Vagina (tissue), 2 donors: Measurements from ENCODE around the gene ACVR1. TPM values are rescaled to one million over a fixed set of nuclear protein-coding genes. Genes with fewer than 3 reads are reported as not detected.
"Not testable (repeated sequence)": the region's sequence is repeated elsewhere in the genome, so short reads cannot be mapped to it uniquely, and the experiment has no call there.

Experiments
- DNase-seq, 2 donors: peaks; one replicate each; pipeline ENCODE4 v3.0.0-alpha.2; 2017; ENCODE audit errors: extremely low spot score in 2 of 2
- H3K27ac ChIP-seq: fragments of 200-600 bp; sonication (generic); one replicate; pipeline ENCODE4 v1.5.1; 2019
- H3K27me3 ChIP-seq: fragments of 200-600 bp; sonication (generic); one replicate; pipeline ENCODE4 v1.5.1; 2019
- H3K36me3 ChIP-seq, 2 donors: fragments of 200-600 bp; sonication (generic); one replicate each; pipeline ENCODE4 v1.5.1; 2017 to 2019
- H3K4me1 ChIP-seq: fragments of 200-600 bp; sonication (generic); one replicate; pipeline ENCODE4 v1.5.1; 2019
- H3K4me3 ChIP-seq, 2 donors: fragments of 200-600 bp; sonication (generic); 1 replicate in 1 of 2; 2 replicates in 1 of 2; pipeline ENCODE4 v1.5.1; 2016 to 2019
- H3K9me3 ChIP-seq: fragments of 200-600 bp; sonication (generic); one replicate; pipeline ENCODE4 v1.5.1; 2019
- CTCF ChIP-seq, 3 experiments: fragments of 450-650 bp in 2 of 3; fragments of 200-600 bp in 1 of 3; sonication (generic) in 1 of 3; IDR thresholded peaks; one replicate each; pipeline ENCODE4 v1.5.1; 2017 to 2019; ENCODE audit warnings: antibody characterized with exemption in 3 of 3, mild to moderate bottlenecking in 2 of 3, moderate library complexity in 2 of 3
- POLR2A ChIP-seq, 2 donors: fragments of 450-650 bp; IDR thresholded peaks; one replicate each; pipeline ENCODE4 v1.6.1; 2017; ENCODE audit warnings: antibody characterized with exemption in 2 of 2, mild to moderate bottlenecking in 2 of 2, moderate library complexity in 2 of 2
- POLR2AphosphoS5 ChIP-seq, 2 donors: sonication (generic); formaldehyde crosslinking; IDR thresholded peaks; one replicate each; pipeline ENCODE4 v1.9.0; 2017; ENCODE audit warnings: antibody characterized with exemption in 2 of 2, mild to moderate bottlenecking in 2 of 2, low read depth in 1 of 2; ENCODE audit not compliant: insufficient read depth in 1 of 2
- intact Hi-C: fragments of 100-400 bp; cut with DNase I; formaldehyde crosslinking; loops from one replicate; pipeline ENCODE4 v1.15.1; 2023
- total RNA-seq: library from RNA; depleted of rRNA; stranded (reverse); fragments of >200 nt; gene quantifications from one replicate; pipeline ENCODE4 v1.2.3, GENCODE V29; 2016

The ACVR1 gene
- total RNA-seq, 1 donor from 2014 or later: 25.8 TPM

GRCh38 chr2:157725846-157726245 is 150.3 kb downstream of the ACVR1 start:
- Histone ChIP-seq H3K27me3 (no peaks in the 10 kb centered on the region), H3K27ac (no peak overlapping the region), H3K4me3 (no peak overlapping the region), H3K36me3 (peaks cover 0 to 14% of the 10 kb centered on the region in 2 donors), H3K4me1 (no peaks in the 10 kb centered on the region), H3K9me3 (peaks cover 18% of the 10 kb centered on the region)
- no peak for DNase-seq
- intact Hi-C loops: no loop called here
- TF ChIP-seq POLR2AphosphoS5 (IDR thresholded peaks at IDR 0.05; ENCODE audit: insufficient read depth in 1 of 2, low read depth in 1 of 2) (no peak), POLR2A (IDR thresholded peaks at IDR 0.05) (no peak), CTCF (IDR thresholded peaks at IDR 0.05) (no peak)

GRCh38 chr2:157722580-157723234 is 153.4 kb downstream of the ACVR1 start:
- DNase-seq: no peak
- Histone ChIP-seq H3K27me3 (no peaks in the 10 kb centered on the region), H3K4me1 (no peaks in the 10 kb centered on the region), H3K36me3 (peaks cover 0 to 18% of the 10 kb centered on the region in 2 donors), H3K4me3 (no peak overlapping the region), H3K27ac (no peak overlapping the region), H3K9me3 (peaks cover 18% of the 10 kb centered on the region)
- intact Hi-C loops: loop anchor here (1.0 kb wide), 1 partner anchor 27 kb away; no protein-coding TSS in a partner anchor
- no peak for TF ChIP-seq POLR2A (IDR thresholded peaks at IDR 0.05)
- TF ChIP-seq POLR2AphosphoS5 (IDR thresholded peaks at IDR 0.05; ENCODE audit: insufficient read depth in 1 of 2, low read depth in 1 of 2): no peak
- no peak for TF ChIP-seq CTCF (IDR thresholded peaks at IDR 0.05)

GRCh38 chr2:157720504-157720903 is 155.6 kb downstream of the ACVR1 start:
- Histone ChIP-seq H3K27me3 (no peaks in the 10 kb centered on the region), H3K9me3 (peaks cover 18% of the 10 kb centered on the region), H3K4me3 (no peak overlapping the region), H3K36me3 (peaks cover 0 to 21% of the 10 kb centered on the region in 2 donors), H3K27ac (no peak overlapping the region), H3K4me1 (no peaks in the 10 kb centered on the region)
- TF ChIP-seq POLR2AphosphoS5 (IDR thresholded peaks at IDR 0.05; ENCODE audit: insufficient read depth in 1 of 2, low read depth in 1 of 2): no peak
- TF ChIP-seq POLR2A (IDR thresholded peaks at IDR 0.05): no peak
- no peak for DNase-seq
- intact Hi-C loops: no loop called here

GRCh38 chr2:157704653-157705052 is 171.5 kb downstream of the ACVR1 start:
- H3K27me3 ChIP-seq, H3K36me3 ChIP-seq, intact Hi-C loops, H3K4me1 ChIP-seq, H3K4me3 ChIP-seq, H3K9me3 ChIP-seq, H3K27ac ChIP-seq, DNase-seq: not testable (repeated sequence)

GRCh38 chr2:157704148-157704547 is 172.0 kb downstream of the ACVR1 start:
- H3K4me1 ChIP-seq, intact Hi-C loops, DNase-seq, H3K4me3 ChIP-seq, H3K36me3 ChIP-seq, H3K9me3 ChIP-seq, H3K27ac ChIP-seq, H3K27me3 ChIP-seq: not testable (repeated sequence)

- Histone ChIP-seq H3K27ac (no peak overlapping the region), H3K36me3 (no peaks in the 10 kb centered on the region), H3K9me3 (peaks cover 3% of the 10 kb centered on the region), H3K4me1 (no peaks in the 10 kb centered on the region), H3K27me3 (no peaks in the 10 kb centered on the region), H3K4me3 (no peak overlapping the region)
- intact Hi-C loops: no loop called here
- DNase-seq: no peak
- no peak for TF ChIP-seq POLR2A (IDR thresholded peaks at IDR 0.05)
Observed at GRCh38 chr2:157699806-157700205, 176.3 kb downstream of the ACVR1 start.

- no peaks in the 10 kb centered on the region for H3K27me3 ChIP-seq
- no peak for TF ChIP-seq POLR2A (IDR thresholded peaks at IDR 0.05)
- TF ChIP-seq POLR2AphosphoS5 (IDR thresholded peaks at IDR 0.05; ENCODE audit: insufficient read depth in 1 of 2, low read depth in 1 of 2): no peak
- TF ChIP-seq CTCF (IDR thresholded peaks at IDR 0.05): no peak
- no peak overlapping the region for H3K27ac ChIP-seq
- H3K4me3 ChIP-seq: no peak overlapping the region
- no peak for DNase-seq
- no peaks in the 10 kb centered on the region for H3K36me3 ChIP-seq
- peaks cover 3% of the 10 kb centered on the region for H3K9me3 ChIP-seq
- no peaks in the 10 kb centered on the region for H3K4me1 ChIP-seq
- intact Hi-C loops: no loop called here
Observed at GRCh38 chr2:157699009-157699408, 177.1 kb downstream of the ACVR1 start.
